Measurements from ENCODE around the gene VSIR. TPM values are rescaled to one million over a fixed set of nuclear protein-coding genes. Genes with fewer than 3 reads are reported as not detected.

Gene VSIR
- total RNA-seq, 4 donors from 2014 or later, result 54.3 to 77.0 (median 61.6) TPM

DNA sequence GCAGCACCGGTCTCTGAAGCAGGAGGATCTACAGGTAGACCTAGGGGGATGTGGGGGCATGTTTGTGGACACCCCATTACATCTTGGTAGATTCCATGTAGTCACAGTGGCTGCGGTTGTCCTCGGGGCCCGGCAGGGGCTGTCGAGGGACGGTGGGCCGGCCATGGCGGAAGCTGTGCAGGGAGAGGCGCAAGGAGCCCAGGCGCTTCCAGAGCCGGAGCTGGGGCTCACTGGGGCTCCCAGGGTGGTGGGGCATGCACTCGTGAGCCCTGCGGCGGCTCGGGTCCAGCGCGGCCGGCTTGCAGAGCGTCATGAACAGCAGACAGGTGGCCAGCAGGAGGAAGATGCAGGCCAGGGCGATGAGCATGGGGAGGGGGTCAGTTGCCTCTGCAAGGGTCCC lies 57.5 kb downstream of the VSIR start:
- Histone ChIP-seq H3K27ac (peak overlapping the region in 1 of 4 donors; percentile 93), H3K9me3 (no peaks in the 10 kb centered on the region), H3K27me3 (no peaks in the 10 kb centered on the region), H3K4me1 (peaks cover 28 to 39% (median 29%) of the 10 kb centered on the region in 4 donors), H3K4me3 (no peak overlapping the region), H3K36me3 (no peaks in the 10 kb centered on the region)
- 92% methylated on average over 20 of the region's 20 CpGs; no CpG with 5 or more reads in 1 of the 2 donors for WGBS, 2 donors (ENCODE audit: low coverage in 1 of 2)
- TF ChIP-seq EP300 (IDR thresholded peaks at IDR 0.05; ENCODE audit: low read depth), result no peak
- TF ChIP-seq POLR2AphosphoS5 (IDR thresholded peaks at IDR 0.05), result no peak
- TF ChIP-seq, protein P1, sequence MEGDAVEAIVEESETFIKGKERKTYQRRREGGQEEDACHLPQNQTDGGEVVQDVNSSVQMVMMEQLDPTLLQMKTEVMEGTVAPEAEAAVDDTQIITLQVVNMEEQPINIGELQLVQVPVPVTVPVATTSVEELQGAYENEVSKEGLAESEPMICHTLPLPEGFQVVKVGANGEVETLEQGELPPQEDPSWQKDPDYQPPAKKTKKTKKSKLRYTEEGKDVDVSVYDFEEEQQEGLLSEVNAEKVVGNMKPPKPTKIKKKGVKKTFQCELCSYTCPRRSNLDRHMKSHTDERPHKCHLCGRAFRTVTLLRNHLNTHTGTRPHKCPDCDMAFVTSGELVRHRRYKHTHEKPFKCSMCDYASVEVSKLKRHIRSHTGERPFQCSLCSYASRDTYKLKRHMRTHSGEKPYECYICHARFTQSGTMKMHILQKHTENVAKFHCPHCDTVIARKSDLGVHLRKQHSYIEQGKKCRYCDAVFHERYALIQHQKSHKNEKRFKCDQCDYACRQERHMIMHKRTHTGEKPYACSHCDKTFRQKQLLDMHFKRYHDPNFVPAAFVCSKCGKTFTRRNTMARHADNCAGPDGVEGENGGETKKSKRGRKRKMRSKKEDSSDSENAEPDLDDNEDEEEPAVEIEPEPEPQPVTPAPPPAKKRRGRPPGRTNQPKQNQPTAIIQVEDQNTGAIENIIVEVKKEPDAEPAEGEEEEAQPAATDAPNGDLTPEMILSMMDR (IDR thresholded peaks at IDR 0.05), result no peak
- no peak for TF ChIP-seq POLR2A (IDR thresholded peaks at IDR 0.05)
- DNase-seq, result no peak
- in situ Hi-C loops (cut with MboI; ENCODE audit: low pct_ligation_motif_present in 1 of 4, low pct_unique_long_range_greater_than_20kb in 1 of 4, low sequenced_read_pairs in 3 of 4) (loop anchor here in 3 of 4 donors (10.0 to 25.0 kb wide), 3 partner anchors 59 to 329 kb away; partner anchors contain the start of genes CDH23 (in 2 of the 3) and VSIR (in 1 of the 3)), intact Hi-C loops (cut with DNase I; ENCODE audit: low total_unique reads) (no loop called here)

DNA sequence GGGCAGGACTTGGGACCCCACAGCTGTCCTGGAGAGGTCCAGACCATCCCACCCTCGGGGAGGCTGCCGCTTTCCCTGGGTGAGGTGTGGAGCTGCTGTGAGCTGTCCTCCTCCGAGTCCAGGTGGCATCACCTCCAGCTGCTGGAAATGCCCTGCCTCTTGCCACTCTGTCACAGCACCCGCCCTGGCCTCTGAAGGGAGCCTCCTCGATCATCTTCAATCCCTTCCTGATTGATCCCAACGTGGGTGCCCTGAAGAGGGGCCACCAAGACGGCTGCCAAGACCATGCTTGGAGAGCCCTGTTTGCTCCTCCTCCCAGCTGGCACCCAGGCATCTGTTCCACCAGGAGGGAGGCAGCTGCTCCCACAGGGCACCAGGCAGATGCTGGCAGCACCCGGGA lies 58.3 kb downstream of the VSIR start:
- no peak for DNase-seq
- peaks cover 28 to 39% (median 29%) of the 10 kb centered on the region in 4 donors for H3K4me1 ChIP-seq
- in situ Hi-C loops (cut with MboI; ENCODE audit: low pct_ligation_motif_present in 1 of 4, low pct_unique_long_range_greater_than_20kb in 1 of 4, low sequenced_read_pairs in 3 of 4), result loop anchor here in 3 of 4 donors (10.0 to 25.0 kb wide), 3 partner anchors 60 to 328 kb away; partner anchors contain the start of genes CDH23 (in 2 of the 3) and VSIR (in 1 of the 3)
- no peaks in the 10 kb centered on the region for H3K36me3 ChIP-seq
- intact Hi-C loops (cut with DNase I; ENCODE audit: low total_unique reads), result no loop called here
- TF ChIP-seq POLR2A (IDR thresholded peaks at IDR 0.05), result no peak
- no peak for TF ChIP-seq POLR2AphosphoS5 (IDR thresholded peaks at IDR 0.05)
- TF ChIP-seq EP300 (IDR thresholded peaks at IDR 0.05; ENCODE audit: low read depth), result no peak
- TF ChIP-seq, protein P1 (IDR thresholded peaks at IDR 0.05), result no peak
- no peaks in the 10 kb centered on the region for H3K9me3 ChIP-seq
- no peaks in the 10 kb centered on the region for H3K27me3 ChIP-seq
- H3K27ac ChIP-seq, result peak overlapping the region in 3 of 4 donors; percentile 80 to 93 (median 85)
- no peak overlapping the region for H3K4me3 ChIP-seq
- 87% methylated on average over 8 of the region's 8 CpGs; no CpG with 5 or more reads in 1 of the 2 donors for WGBS, 2 donors (ENCODE audit: low coverage in 1 of 2)

DNA sequence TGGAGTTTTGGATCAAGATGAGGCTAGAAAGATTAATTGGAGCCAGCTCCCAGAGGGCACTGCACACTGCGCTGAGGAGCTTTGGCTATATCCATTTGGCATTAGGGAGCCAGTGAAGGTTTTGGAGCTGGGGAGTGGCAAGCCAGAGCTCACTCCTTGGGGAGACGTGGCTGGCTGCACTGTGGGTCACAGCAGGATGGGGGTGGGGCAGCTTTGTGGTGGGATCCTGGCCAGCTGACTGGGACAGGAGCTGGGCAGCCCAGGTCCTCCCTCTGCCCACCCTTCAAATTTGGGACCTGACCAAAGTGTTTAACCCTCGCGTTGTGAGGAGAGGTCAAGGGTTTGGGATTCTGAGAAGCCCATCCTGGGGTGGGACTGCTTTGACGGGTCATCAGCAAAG lies 58.7 kb downstream of the VSIR start:
- Histone ChIP-seq H3K9me3 (no peaks in the 10 kb centered on the region), H3K36me3 (no peaks in the 10 kb centered on the region), H3K4me1 (peaks cover 28 to 39% (median 29%) of the 10 kb centered on the region in 4 donors), H3K27me3 (no peaks in the 10 kb centered on the region), H3K4me3 (no peak overlapping the region), H3K27ac (peak overlapping the region; percentile 80 to 93 (median 86))
- intact Hi-C loops (cut with DNase I; ENCODE audit: low total_unique reads), result loop anchor here (5.0 kb wide), 1 partner anchor 53 kb away; no protein-coding TSS in a partner anchor
- 79% methylated on average over 5 of the region's 5 CpGs; no CpG with 5 or more reads in 1 of the 2 donors for WGBS, 2 donors (ENCODE audit: low coverage in 1 of 2)
- no peak for DNase-seq
- TF ChIP-seq POLR2AphosphoS5 (IDR thresholded peaks at IDR 0.05), result no peak
- no peak for TF ChIP-seq EP300 (IDR thresholded peaks at IDR 0.05; ENCODE audit: low read depth)
- TF ChIP-seq, protein P1 (IDR thresholded peaks at IDR 0.05), result no peak
- no peak for TF ChIP-seq POLR2A (IDR thresholded peaks at IDR 0.05)
- in situ Hi-C loops (cut with MboI; ENCODE audit: low pct_ligation_motif_present in 1 of 4, low pct_unique_long_range_greater_than_20kb in 1 of 4, low sequenced_read_pairs in 3 of 4), result loop anchor here in 3 of 4 donors (10.0 to 25.0 kb wide), 3 partner anchors 60 to 327 kb away; partner anchors contain the start of genes CDH23 (in 2 of the 3) and VSIR (in 1 of the 3)

DNA sequence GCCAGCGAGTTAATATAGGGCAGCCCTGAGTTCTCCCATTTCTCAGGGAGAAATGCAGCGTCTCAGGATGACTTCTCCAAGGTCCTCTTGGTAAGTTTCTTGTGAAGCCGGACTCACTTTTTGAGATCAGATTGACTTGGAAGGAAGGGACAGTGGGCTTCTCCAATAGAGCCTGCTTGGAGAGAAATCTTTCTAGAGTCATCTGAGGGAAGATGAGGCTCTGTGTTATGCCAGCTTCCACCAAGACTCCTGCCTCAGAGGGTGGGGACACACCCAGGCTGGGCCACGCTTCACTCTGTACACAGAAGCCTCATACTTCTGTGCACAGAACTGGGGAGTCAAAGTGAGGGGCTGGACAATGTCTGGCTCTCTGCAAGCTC lies 59.3 kb downstream of the VSIR start:
- DNase-seq, result no peak
- 61 to 73% methylated on average over 2 to 4 of the region's 4 CpGs for WGBS, 2 donors (ENCODE audit: low coverage in 1 of 2)
- H3K27me3 ChIP-seq, result no peaks in the 10 kb centered on the region
- H3K4me1 ChIP-seq, result peaks cover 28 to 39% (median 29%) of the 10 kb centered on the region in 4 donors
- no peaks in the 10 kb centered on the region for H3K9me3 ChIP-seq
- TF ChIP-seq EP300 (IDR thresholded peaks at IDR 0.05; ENCODE audit: low read depth) (no peak), POLR2A (IDR thresholded peaks at IDR 0.05) (no peak), POLR2AphosphoS5 (IDR thresholded peaks at IDR 0.05) (no peak)
- TF ChIP-seq, protein P1 (IDR thresholded peaks at IDR 0.05), result no peak
- in situ Hi-C loops (cut with MboI; ENCODE audit: low pct_ligation_motif_present in 1 of 4, low pct_unique_long_range_greater_than_20kb in 1 of 4, low sequenced_read_pairs in 3 of 4) (loop anchor here in 3 of 4 donors (10.0 to 25.0 kb wide), 3 partner anchors 61 to 327 kb away; partner anchors contain the start of genes CDH23 (in 2 of the 3) and VSIR (in 1 of the 3)), intact Hi-C loops (cut with DNase I; ENCODE audit: low total_unique reads) (loop anchor here (5.0 kb wide), 1 partner anchor 53 kb away; no protein-coding TSS in a partner anchor)
- H3K36me3 ChIP-seq, result no peaks in the 10 kb centered on the region
- peak overlapping the region; percentile 80 to 93 (median 86) for H3K27ac ChIP-seq
- no peak overlapping the region for H3K4me3 ChIP-seq

All from transverse colon (tissue), 4 donors.